Endothelial cell of umbilical vein (primary cell): ENCODE data around the gene HEXIM1. TPM values are rescaled to one million over a fixed set of nuclear protein-coding genes. Genes with fewer than 3 reads are reported as not detected.

Source experiments
- BruUV-seq: library from RNA; stranded (reverse); fragments of 400-500 nt; replicated peaks from 2 replicates; lab custom pipeline; 2021; lab: Mats Ljungman, UMichigan
- CTCF ChIA-PET: fragments of 300-600, 350-600 bp; sonication (Branson Sonifier 250); formaldehyde crosslinking; loops from one replicate; lab custom pipeline; 2021; ENCODE audit warnings: antibody characterized with exemption, inconsistent platforms; lab: Charles Lee
- POLR2A ChIA-PET: fragments of 300-600, 350-600 bp; sonication (Branson Sonifier 250); formaldehyde crosslinking; loops from one replicate; lab custom pipeline; 2021; ENCODE audit warnings: antibody characterized with exemption, inconsistent platforms; lab: Charles Lee
- DNase-seq: peaks from one replicate; pipeline ENCODE4 v3.0.0-alpha.2; 2011; ENCODE audit warnings: low read depth, low spot score
- FAIRE-seq: peaks from 2 replicates; lab custom pipeline; 2011; peaks lifted over from hg19 to GRCh38; lab: Jason Lieb, UNC
- H2AFZ ChIP-seq: 2 replicates; pipeline ENCODE4 v1.6.0; 2012; ENCODE audit warnings: low read depth, low read length, control low read depth, inconsistent platforms
- H3K27ac ChIP-seq: 2 replicates; pipeline ENCODE4 v1.5.1; 2011; ENCODE audit warnings: low read depth, mild to moderate bottlenecking, control low read depth, low read length, moderate library complexity; ENCODE audit not compliant: insufficient read depth
- H3K27me3 ChIP-seq, 2 experiments: 2 replicates each; pipeline versions ENCODE4 v1.6.0 to v1.6.1; 2011; ENCODE audit warnings: low read length in 2 of 2, mixed read lengths in 1 of 2; ENCODE audit not compliant: control insufficient read depth in 2 of 2, insufficient read depth in 2 of 2
- H3K36me3 ChIP-seq, 2 experiments: 2 replicates in 1 of 2; 3 replicates in 1 of 2; pipeline ENCODE4 v1.5.1; 2011; ENCODE audit warnings: low read length in 2 of 2, mild to moderate bottlenecking in 1 of 2, moderate library complexity in 1 of 2; ENCODE audit not compliant: control insufficient read depth in 2 of 2, insufficient read depth in 2 of 2; ENCODE audit errors: extremely low read depth in 1 of 2
- H3K4me1 ChIP-seq: 3 replicates; pipeline ENCODE4 v1.5.1; 2011; ENCODE audit warnings: mild to moderate bottlenecking, low read length; ENCODE audit not compliant: control insufficient read depth, insufficient read depth; ENCODE audit errors: extremely low read depth
- H3K4me2 ChIP-seq: 2 replicates; pipeline ENCODE4 v1.6.1; 2011; ENCODE audit warnings: low read length, control low read depth, mixed read lengths; ENCODE audit not compliant: insufficient read depth
- H3K4me3 ChIP-seq, 3 experiments: fragments of 200-600 bp in 1 of 3; sonication (generic), shearing (Covaris generic) in 1 of 3; replicated peaks in 1 of 3; 2 replicates each; pipeline ENCODE4 v1.5.1; 2011 to 2016; ENCODE audit warnings: control low read depth in 3 of 3, low read length in 3 of 3, mild to moderate bottlenecking in 2 of 3, inconsistent platforms in 1 of 3, low read depth in 1 of 3, moderate library complexity in 1 of 3; ENCODE audit not compliant: insufficient read depth in 1 of 3
- H3K79me2 ChIP-seq: 2 replicates; pipeline ENCODE4 v1.6.0; 2012; ENCODE audit warnings: low read length, inconsistent platforms; ENCODE audit not compliant: control insufficient read depth, insufficient read depth
- H3K9ac ChIP-seq: replicated peaks from 2 replicates; pipeline ENCODE3; 2011; ENCODE audit warnings: low read length, control low read depth; ENCODE audit not compliant: insufficient read depth; ENCODE audit errors: extremely low read depth
- H3K9me1 ChIP-seq: replicated peaks from 3 replicates; pipeline ENCODE4 v1.6.0; 2011; ENCODE audit warnings: mild to moderate bottlenecking, low read length; ENCODE audit not compliant: control insufficient read depth, insufficient read depth; ENCODE audit errors: extremely low read depth
- H3K9me3 ChIP-seq: replicated peaks from 2 replicates; pipeline ENCODE4 v1.5.1; 2012; ENCODE audit warnings: low read length, inconsistent platforms; ENCODE audit not compliant: control insufficient read depth, insufficient read depth
- H4K20me1 ChIP-seq: replicated peaks from 2 replicates; pipeline ENCODE3; 2011; ENCODE audit warnings: mild to moderate bottlenecking, low read length; ENCODE audit not compliant: control insufficient read depth, insufficient read depth; ENCODE audit errors: extremely low read depth
- EZH2 ChIP-seq: IDR thresholded peaks from 2 replicates; pipeline ENCODE4 v1.6.1; 2012; ENCODE audit warnings: borderline replicate concordance, low read depth, mild to moderate bottlenecking, moderate library complexity, low read length, inconsistent platforms; ENCODE audit not compliant: severe bottlenecking
- FOS ChIP-seq: IDR thresholded peaks from 2 replicates; pipeline ENCODE4 v1.6.1; 2011; ENCODE audit warnings: mild to moderate bottlenecking, low read length, moderate library complexity, borderline replicate concordance; ENCODE audit not compliant: insufficient read depth
- GATA2 ChIP-seq: IDR thresholded peaks from 2 replicates; pipeline ENCODE4 v1.7.0; 2011; ENCODE audit warnings: low read depth, mild to moderate bottlenecking, moderate library complexity, mixed read lengths, low read length; ENCODE audit not compliant: insufficient read length, insufficient read depth
- JUN ChIP-seq: IDR thresholded peaks from 2 replicates; pipeline ENCODE4 v1.6.1; 2011; ENCODE audit warnings: borderline replicate concordance, low read depth; ENCODE audit not compliant: insufficient read length, insufficient read depth
- MYC ChIP-seq: IDR thresholded peaks from one replicate; pipeline ENCODE4 v1.6.1; 2011; ENCODE audit warnings: mild to moderate bottlenecking, low read depth, low read length
- POLR2A ChIP-seq: IDR thresholded peaks from 2 replicates; pipeline ENCODE4 v1.6.1; 2012; ENCODE audit warnings: low read depth, mild to moderate bottlenecking, control low read depth, low read length
- POLR2AphosphoS5 ChIP-seq: IDR thresholded peaks from 2 replicates; pipeline ENCODE4 v1.6.1; 2012; ENCODE audit warnings: low read depth, mild to moderate bottlenecking, control low read depth, low read length, moderate library complexity; ENCODE audit not compliant: insufficient read depth
- dilution Hi-C: fragments of 300-500 bp; cut with MboI; formaldehyde crosslinking; loops from one replicate; pipeline ENCODE4 v1.15.0; 2019; ENCODE audit warnings: low sequenced_read_pairs; ENCODE audit not compliant: extremely low pct_ligation_motif_present
- intact Hi-C: fragments of 100-400 bp; cut with micrococcal nuclease; formaldehyde crosslinking; loops from one replicate; pipeline ENCODE4 v1.10.0; 2022
- polyA plus RNA-seq, 4 experiments: library from polyadenylated mRNA; depleted of rRNA in 3 of 4; stranded (reverse) in 3 of 4; unstranded in 1 of 4; fragments of >200 nt; gene quantifications; 2 replicates each; pipeline versions ENCODE4 v1.2.1 to v1.2.3, GENCODE V29; 2011 to 2012; ENCODE audit warnings: missing spikeins in 1 of 4
- total RNA-seq: library from RNA; stranded (reverse); gene quantifications from 2 replicates; pipeline ENCODE4 v1.2.3, GENCODE V29; 2021
- TF ChIP-seq, protein P1 (sequence below), 2 donors: IDR thresholded peaks; 1 replicate in 1 of 2; 2 replicates in 1 of 2; pipeline ENCODE4 v1.5.1; 2011; ENCODE audit warnings: low read length in 2 of 2, mild to moderate bottlenecking in 2 of 2, moderate library complexity in 2 of 2, control low read depth in 1 of 2, inconsistent platforms in 1 of 2, low read depth in 1 of 2; ENCODE audit not compliant: insufficient read depth in 1 of 2; ENCODE audit errors: extremely low read depth in 1 of 2
- TF ChIP-seq, protein P2 (sequence below): IDR thresholded peaks from 2 replicates; pipeline ENCODE4 v1.6.1; 2011; ENCODE audit not compliant: insufficient read depth, insufficient read length

HEXIM1 gene
- total and polyA plus RNA-seq, 2 donors (not counting 3 experiments of a cell fraction or from before 2014, with no cell fraction given): 7.0 to 20.0 TPM

DNA sequence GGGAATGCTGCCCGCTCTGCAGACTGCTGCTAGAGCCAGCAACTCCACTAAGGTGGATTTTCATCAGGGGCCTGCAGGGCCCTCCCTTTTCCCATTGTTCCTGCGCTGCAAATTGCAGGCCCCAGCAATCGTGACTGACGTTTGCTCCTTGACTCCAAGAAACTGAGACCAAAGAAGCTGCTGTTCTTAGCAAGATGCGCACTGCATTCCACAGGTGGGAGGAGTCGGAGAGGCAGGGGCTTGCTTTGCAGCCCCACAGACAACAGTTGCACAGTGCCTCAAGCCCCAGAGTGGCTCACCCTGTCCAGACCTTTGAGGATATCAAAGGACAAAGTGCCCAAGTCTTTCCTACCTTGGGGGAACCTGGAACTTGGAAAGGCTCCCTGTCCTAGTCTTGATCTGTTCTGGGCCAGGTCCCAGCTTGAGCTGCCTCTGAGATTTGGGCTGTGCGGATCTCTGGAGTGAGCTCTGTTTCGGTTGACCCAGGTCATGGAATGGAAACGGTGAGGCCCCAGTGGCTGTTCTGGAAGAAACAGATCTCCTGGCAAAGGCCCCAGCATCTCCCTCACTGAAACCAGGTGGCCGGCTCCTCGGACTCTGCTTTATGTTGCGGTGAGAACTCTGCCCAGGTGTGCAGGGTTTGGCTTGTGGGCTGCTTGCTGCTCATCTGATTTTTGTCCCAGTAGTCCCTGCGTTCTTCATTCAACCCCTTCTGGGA is 40.8 kb upstream of the HEXIM1 start:
- FAIRE-seq (no peak), DNase-seq (no peak)
- Histone ChIP-seq H3K27ac (no peak overlapping the region), H3K4me3 (no peak overlapping the region), H3K79me2 (no peaks in the 10 kb centered on the region), H3K9ac (no peak overlapping the region), H3K36me3 (peaks cover 28 to 48% of the 10 kb centered on the region in 2 experiments), H3K9me1 (no peaks in the 10 kb centered on the region), H2AFZ (no peak overlapping the region), H3K4me1 (no peaks in the 10 kb centered on the region), H3K27me3 (no peaks in the 10 kb centered on the region), H4K20me1 (no peaks in the 10 kb centered on the region), H3K4me2 (no peak overlapping the region), H3K9me3 (no peaks in the 10 kb centered on the region)
- dilution Hi-C loops (no loop called here), intact Hi-C loops (no loop called here)
- TF ChIP-seq JUN (no peak), FOS (no peak), EZH2 (no peak), POLR2A (no peak), POLR2AphosphoS5 (no peak), MYC (no peak), GATA2 (no peak)
- TF ChIP-seq, protein P1, sequence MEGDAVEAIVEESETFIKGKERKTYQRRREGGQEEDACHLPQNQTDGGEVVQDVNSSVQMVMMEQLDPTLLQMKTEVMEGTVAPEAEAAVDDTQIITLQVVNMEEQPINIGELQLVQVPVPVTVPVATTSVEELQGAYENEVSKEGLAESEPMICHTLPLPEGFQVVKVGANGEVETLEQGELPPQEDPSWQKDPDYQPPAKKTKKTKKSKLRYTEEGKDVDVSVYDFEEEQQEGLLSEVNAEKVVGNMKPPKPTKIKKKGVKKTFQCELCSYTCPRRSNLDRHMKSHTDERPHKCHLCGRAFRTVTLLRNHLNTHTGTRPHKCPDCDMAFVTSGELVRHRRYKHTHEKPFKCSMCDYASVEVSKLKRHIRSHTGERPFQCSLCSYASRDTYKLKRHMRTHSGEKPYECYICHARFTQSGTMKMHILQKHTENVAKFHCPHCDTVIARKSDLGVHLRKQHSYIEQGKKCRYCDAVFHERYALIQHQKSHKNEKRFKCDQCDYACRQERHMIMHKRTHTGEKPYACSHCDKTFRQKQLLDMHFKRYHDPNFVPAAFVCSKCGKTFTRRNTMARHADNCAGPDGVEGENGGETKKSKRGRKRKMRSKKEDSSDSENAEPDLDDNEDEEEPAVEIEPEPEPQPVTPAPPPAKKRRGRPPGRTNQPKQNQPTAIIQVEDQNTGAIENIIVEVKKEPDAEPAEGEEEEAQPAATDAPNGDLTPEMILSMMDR (IDR thresholded peaks at IDR 0.05; ENCODE audit: extremely low read depth in 1 of 2, insufficient read depth in 1 of 2, low read depth in 1 of 2, low read length in 2 of 2): no peak
- TF ChIP-seq, protein P2, sequence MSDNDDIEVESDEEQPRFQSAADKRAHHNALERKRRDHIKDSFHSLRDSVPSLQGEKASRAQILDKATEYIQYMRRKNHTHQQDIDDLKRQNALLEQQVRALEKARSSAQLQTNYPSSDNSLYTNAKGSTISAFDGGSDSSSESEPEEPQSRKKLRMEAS: no peak
- CTCF ChIA-PET: interaction anchor here (1.7 to 3.5 kb wide), 5 partner anchors 8 to 28 kb away, joined by 8 to 61 read pairs (median 11); partner anchors contain the start of genes ACBD4 and PLCD3
- POLR2A ChIA-PET: no interaction called here
- BruUV-seq: no TSS peak
